Activated T-cell treated with anti-CD3 and anti-CD28 coated beads, Interleukin-2, amount 50 U/mL, for 24 hours (primary cell): ENCODE data around the gene DCAF17.
"Not testable (repeated sequence)": the region's sequence is repeated elsewhere in the genome, so short reads cannot be mapped to it uniquely, and the experiment has no call there.

ENCODE experiments used
- DNase-seq: peaks from one replicate; pipeline ENCODE4 v3.0.0-alpha.2; 2020
- H3K27ac Mint-ChIP-seq: 2 replicates; pipeline ENCODE4 v1.8.0; 2020; ENCODE audit warnings: mild to moderate bottlenecking, mixed read lengths
- H3K27me3 Mint-ChIP-seq: 2 replicates; pipeline ENCODE4 v1.8.0; 2020; ENCODE audit warnings: mixed read lengths
- H3K36me3 Mint-ChIP-seq: 2 replicates; pipeline ENCODE4 v1.8.0; 2020; ENCODE audit warnings: low read depth, mixed read lengths
- H3K4me1 Mint-ChIP-seq: 2 replicates; pipeline ENCODE4 v1.8.0; 2020; ENCODE audit warnings: low read depth, mixed read lengths
- H3K4me3 Mint-ChIP-seq: 2 replicates; pipeline ENCODE4 v1.8.0; 2020; ENCODE audit warnings: mild to moderate bottlenecking, moderate library complexity, mixed read lengths
- H3K9me3 Mint-ChIP-seq: 2 replicates; pipeline ENCODE4 v1.8.0; 2020; ENCODE audit warnings: mixed read lengths

DCAF17 gene

GRCh38 chr2:171523088-171524017, 89.3 kb downstream of the DCAF17 start:
- peaks cover 12% of the 10 kb centered on the region for H3K4me1 Mint-ChIP-seq
- DNase-seq: peak; percentile 41
- peak overlapping the region; percentile 83 for H3K4me3 Mint-ChIP-seq
- no peak overlapping the region for H3K27ac Mint-ChIP-seq
- no peaks in the 10 kb centered on the region for H3K9me3 Mint-ChIP-seq
- H3K36me3 Mint-ChIP-seq: peaks cover 2% of the 10 kb centered on the region
- H3K27me3 Mint-ChIP-seq: peaks cover 71% of the 10 kb centered on the region

DNA sequence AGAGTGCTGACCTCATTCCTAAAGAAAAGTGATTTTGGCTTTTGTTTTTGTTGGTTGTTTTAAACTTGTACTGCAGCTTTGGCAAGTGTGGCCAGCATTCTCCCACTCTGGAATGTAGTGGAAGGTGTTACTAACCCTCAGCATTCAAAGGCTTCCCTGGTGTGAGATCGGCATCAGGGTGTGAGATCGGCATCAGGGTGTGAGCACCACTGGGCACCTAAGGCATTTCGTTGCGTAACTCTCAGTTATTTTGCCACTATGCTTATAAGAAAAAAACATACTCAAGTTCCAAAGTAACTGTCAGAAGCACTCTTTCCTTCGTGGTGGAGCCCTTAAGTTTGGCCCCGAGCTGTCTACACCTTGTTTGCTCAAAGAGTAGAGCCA, 90.0 kb downstream of the DCAF17 start:
- Mint-ChIP-seq H3K9me3 (no peaks in the 10 kb centered on the region), H3K27me3 (peaks cover 73% of the 10 kb centered on the region), H3K36me3 (peaks cover 2% of the 10 kb centered on the region), H3K4me3 (peak overlapping the region; percentile 83), H3K4me1 (peaks cover 12% of the 10 kb centered on the region), H3K27ac (no peak overlapping the region)
- no peak for DNase-seq

DNA sequence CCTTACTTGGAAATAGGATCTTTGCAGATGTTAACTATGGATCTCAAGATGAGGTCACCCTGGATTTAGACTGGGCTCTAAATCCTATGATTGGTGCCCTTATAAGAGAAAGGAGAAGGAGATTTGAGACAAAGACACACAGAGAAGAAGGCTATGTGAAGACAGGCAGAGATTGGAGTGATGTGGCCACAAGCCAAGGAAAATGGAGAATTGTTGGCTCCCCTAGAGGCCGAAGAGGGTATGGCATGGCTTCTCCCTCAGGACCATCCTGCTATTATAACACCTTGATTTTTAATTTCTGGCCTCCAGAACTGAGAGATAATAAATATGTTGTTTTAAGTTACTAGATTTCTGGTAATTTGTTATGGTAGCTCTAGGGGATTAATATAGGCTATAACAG, 95.9 kb downstream of the DCAF17 start:
- no peaks in the 10 kb centered on the region for H3K4me1 Mint-ChIP-seq
- DNase-seq: no peak
- H3K27ac Mint-ChIP-seq: no peak overlapping the region
- H3K36me3 Mint-ChIP-seq: no peaks in the 10 kb centered on the region
- H3K9me3 Mint-ChIP-seq: peaks cover 6% of the 10 kb centered on the region
- H3K27me3 Mint-ChIP-seq: peaks cover 32% of the 10 kb centered on the region
- no peak overlapping the region for H3K4me3 Mint-ChIP-seq

DNA sequence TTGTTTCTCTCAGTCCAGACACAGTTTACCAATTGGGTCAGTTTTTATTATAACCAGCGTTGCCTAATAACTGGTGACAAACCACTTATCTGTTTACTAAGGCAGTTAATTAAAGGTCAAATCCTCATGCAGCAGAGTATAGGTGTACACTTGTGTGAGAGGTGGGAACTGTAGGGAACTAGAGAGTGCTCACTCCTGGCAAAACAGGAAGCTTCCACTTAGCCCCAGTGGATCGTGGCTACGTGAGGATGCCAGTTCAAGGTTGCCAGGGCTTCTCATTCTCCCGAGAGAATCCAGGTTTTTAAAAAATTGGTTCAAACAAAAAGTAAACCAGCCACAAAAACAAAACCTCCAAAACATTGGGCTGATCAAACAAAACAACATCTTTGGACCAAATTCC, 96.4 kb downstream of the DCAF17 start:
- Mint-ChIP-seq H3K9me3 (peaks cover 6% of the 10 kb centered on the region), H3K27me3 (peaks cover 31% of the 10 kb centered on the region), H3K4me1 (no peaks in the 10 kb centered on the region), H3K4me3 (no peak overlapping the region), H3K36me3 (no peaks in the 10 kb centered on the region), H3K27ac (no peak overlapping the region)
- DNase-seq: no peak

- H3K36me3 Mint-ChIP-seq, H3K4me1 Mint-ChIP-seq, DNase-seq, H3K27ac Mint-ChIP-seq, H3K4me3 Mint-ChIP-seq, H3K9me3 Mint-ChIP-seq: not testable (repeated sequence)
- peaks cover 28% of the 10 kb centered on the region for H3K27me3 Mint-ChIP-seq
Measured at GRCh38 chr2:171530859-171531258, 96.8 kb downstream of the DCAF17 start.

DNA sequence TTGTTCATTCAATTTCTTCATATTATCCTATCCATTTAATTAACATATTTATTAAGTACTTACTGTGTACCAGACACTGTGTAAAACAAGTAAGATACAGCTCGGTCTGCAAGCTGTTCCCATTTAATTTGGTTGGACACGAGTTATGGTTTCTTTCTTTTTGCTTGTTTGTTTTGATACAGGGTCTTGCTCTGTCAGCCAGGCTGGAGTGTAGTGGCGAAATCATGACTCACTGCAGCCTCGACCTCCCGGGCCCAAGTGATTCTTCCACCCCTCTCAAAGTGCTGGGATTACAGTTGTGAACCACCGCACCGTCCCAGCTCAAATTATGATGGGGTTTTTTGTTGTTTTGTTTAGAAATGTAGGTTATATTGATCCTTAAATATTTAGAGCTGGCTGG, 97.3 kb downstream of the DCAF17 start:
- Mint-ChIP-seq H3K27me3 (peaks cover 28% of the 10 kb centered on the region), H3K27ac (no peak overlapping the region), H3K9me3 (peaks cover 6% of the 10 kb centered on the region), H3K4me3 (no peak overlapping the region), H3K36me3 (no peaks in the 10 kb centered on the region), H3K4me1 (no peaks in the 10 kb centered on the region)
- no peak for DNase-seq

- H3K4me3 Mint-ChIP-seq: no peak overlapping the region
- H3K27me3 Mint-ChIP-seq: peaks cover 30% of the 10 kb centered on the region
- peaks cover 6% of the 10 kb centered on the region for H3K9me3 Mint-ChIP-seq
- H3K27ac Mint-ChIP-seq: no peak overlapping the region
- no peak for DNase-seq
- no peaks in the 10 kb centered on the region for H3K4me1 Mint-ChIP-seq
- H3K36me3 Mint-ChIP-seq: no peaks in the 10 kb centered on the region
Measured at GRCh38 chr2:171531836-171532450, 97.9 kb downstream of the DCAF17 start.

- no peak overlapping the region for H3K27ac Mint-ChIP-seq
- no peaks in the 10 kb centered on the region for H3K4me1 Mint-ChIP-seq
- no peak for DNase-seq
- H3K4me3 Mint-ChIP-seq: no peak overlapping the region
- peaks cover 6% of the 10 kb centered on the region for H3K9me3 Mint-ChIP-seq
- H3K27me3 Mint-ChIP-seq: peaks cover 27% of the 10 kb centered on the region
- H3K36me3 Mint-ChIP-seq: no peaks in the 10 kb centered on the region
Measured at GRCh38 chr2:171533331-171533730, 99.3 kb downstream of the DCAF17 start.
